Astrocyte (in vitro differentiated cells and primary cell): ENCODE measurements around the gene LRRN4CL. TPM values are rescaled to one million over a fixed set of nuclear protein-coding genes. Genes with fewer than 3 reads are reported as not detected.
A peak's percentile ranks its signal among the peaks of the same experiment; 100 is the strongest.
"Not testable (repeated sequence)": the region's sequence is repeated elsewhere in the genome, so short reads cannot be mapped to it uniquely, and the experiment has no call there.

Experiments used
- DNase-seq: peaks from one replicate; pipeline ENCODE4 v3.0.0-alpha.2; 2010; ENCODE audit warnings: low read depth
- FAIRE-seq: peaks from 2 replicates; lab custom pipeline; 2011; peaks lifted over from hg19 to GRCh38; lab: Jason Lieb, UNC
- H2AFZ ChIP-seq: 2 replicates; pipeline ENCODE4 v1.6.0; 2012; ENCODE audit warnings: low read depth, low read length, inconsistent platforms
- H3K27ac ChIP-seq: 2 replicates; pipeline ENCODE4 v1.5.1; 2011; ENCODE audit warnings: low read depth, low read length, inconsistent platforms
- H3K27me3 ChIP-seq: 2 replicates; pipeline ENCODE4 v1.6.0; 2011; ENCODE audit warnings: low read length, inconsistent platforms; ENCODE audit not compliant: insufficient read depth
- H3K36me3 ChIP-seq: 2 replicates; pipeline ENCODE4 v1.5.1; 2011; ENCODE audit warnings: low read length, inconsistent platforms; ENCODE audit not compliant: insufficient read depth
- H3K4me1 ChIP-seq: 2 replicates; pipeline ENCODE4 v1.5.1; 2011; ENCODE audit warnings: low read length, inconsistent platforms; ENCODE audit not compliant: insufficient read depth
- H3K4me2 ChIP-seq: 2 replicates; pipeline ENCODE4 v1.6.0; 2012; ENCODE audit warnings: low read length, inconsistent platforms
- H3K4me3 ChIP-seq: 2 replicates; pipeline ENCODE4 v1.5.1; 2011; ENCODE audit warnings: low read depth, mild to moderate bottlenecking, low read length, inconsistent platforms; ENCODE audit not compliant: insufficient read depth
- H3K79me2 ChIP-seq: 2 replicates; pipeline ENCODE4 v1.6.0; 2012; ENCODE audit warnings: mild to moderate bottlenecking, low read length, inconsistent platforms; ENCODE audit not compliant: insufficient read depth
- H3K9ac ChIP-seq: 2 replicates; pipeline ENCODE4 v1.6.0; 2012; ENCODE audit warnings: mild to moderate bottlenecking, low read length, inconsistent platforms
- H3K9me3 ChIP-seq: 2 replicates; pipeline ENCODE4 v1.5.1; 2012; ENCODE audit warnings: low read depth, mild to moderate bottlenecking, low read length, inconsistent platforms; ENCODE audit not compliant: insufficient read depth
- H4K20me1 ChIP-seq: 2 replicates; pipeline ENCODE4 v1.6.0; 2012; ENCODE audit warnings: low read length, inconsistent platforms; ENCODE audit not compliant: insufficient read depth
- H3K27ac Mint-ChIP-seq: one replicate; pipeline ENCODE4 v1.8.0; 2021; ENCODE audit warnings: mild to moderate bottlenecking, mixed read lengths; ENCODE audit not compliant: unreplicated experiment
- H3K27me3 Mint-ChIP-seq: one replicate; pipeline ENCODE4 v1.8.0; 2021; ENCODE audit warnings: low read depth, mixed read lengths; ENCODE audit not compliant: unreplicated experiment
- H3K36me3 Mint-ChIP-seq: one replicate; pipeline ENCODE4 v1.8.0; 2021; ENCODE audit warnings: low read depth, mixed read lengths; ENCODE audit not compliant: unreplicated experiment
- H3K4me1 Mint-ChIP-seq: one replicate; pipeline ENCODE4 v1.8.0; 2021; ENCODE audit warnings: low read depth, mixed read lengths; ENCODE audit not compliant: unreplicated experiment
- H3K4me3 Mint-ChIP-seq: one replicate; pipeline ENCODE4 v1.8.0; 2021; ENCODE audit warnings: mild to moderate bottlenecking, moderate library complexity, mixed read lengths; ENCODE audit not compliant: unreplicated experiment
- H3K9me3 Mint-ChIP-seq: one replicate; pipeline ENCODE4 v1.8.0; 2021; ENCODE audit warnings: mild to moderate bottlenecking, mixed read lengths; ENCODE audit not compliant: unreplicated experiment
- CTCF ChIP-seq: IDR thresholded peaks from 2 replicates; pipeline ENCODE4 v1.5.1; 2011; ENCODE audit warnings: low read depth, mild to moderate bottlenecking, inconsistent platforms, low read length, moderate library complexity; ENCODE audit not compliant: insufficient read depth
- EZH2 ChIP-seq: IDR thresholded peaks from 2 replicates; pipeline ENCODE4 v1.6.1; 2012; ENCODE audit warnings: mild to moderate bottlenecking, low read length, inconsistent platforms; ENCODE audit not compliant: insufficient read depth
- total RNA-seq: library from RNA; stranded (reverse); gene quantifications from 2 replicates; pipeline ENCODE4 v1.2.1, GENCODE V29; 2021

LRRN4CL gene
- total RNA-seq, 1 donor from 2014 or later, result 0.43 TPM

GRCh38 chr11:62677156-62677555 lies 12.2 kb downstream of the LRRN4CL start:
- Mint-ChIP-seq H3K36me3 (peaks cover 5% of the 10 kb centered on the region), H3K4me1 (peaks cover 15% of the 10 kb centered on the region), H3K9me3 (no peaks in the 10 kb centered on the region), H3K27me3 (no peaks in the 10 kb centered on the region), H3K4me3 (peak overlapping the region; percentile 88), H3K27ac (peak overlapping the region; percentile 22)
- Histone ChIP-seq H3K4me1 (peaks cover 18% of the 10 kb centered on the region), H3K79me2 (peaks cover 51% of the 10 kb centered on the region), H2AFZ (no peak overlapping the region), H3K36me3 (peaks cover 11% of the 10 kb centered on the region), H4K20me1 (peaks cover 4% of the 10 kb centered on the region), H3K4me2 (no peak overlapping the region), H3K27me3 (no peaks in the 10 kb centered on the region), H3K4me3 (no peak overlapping the region), H3K9ac (peak overlapping the region; percentile 97), H3K27ac (no peak overlapping the region), H3K9me3 (no peaks in the 10 kb centered on the region)
- FAIRE-seq, result no peak
- DNase-seq, result no peak
- TF ChIP-seq EZH2, result no peak
- TF ChIP-seq CTCF, result no peak

- no peak overlapping the region for H2AFZ ChIP-seq
- Mint-ChIP-seq H3K27me3 (no peaks in the 10 kb centered on the region), H3K36me3 (peaks cover 5% of the 10 kb centered on the region), H3K4me1 (peaks cover 15% of the 10 kb centered on the region), H3K27ac (no peak overlapping the region), H3K4me3 (no peak overlapping the region), H3K9me3 (no peaks in the 10 kb centered on the region)
- no peak overlapping the region for H3K4me3 ChIP-seq
- DNase-seq (no peak), FAIRE-seq (no peak)
- H3K79me2 ChIP-seq, result peaks cover 55% of the 10 kb centered on the region
- H3K4me1 ChIP-seq, result peaks cover 18% of the 10 kb centered on the region
- no peak overlapping the region for H3K27ac ChIP-seq
- TF ChIP-seq CTCF (no peak), EZH2 (no peak)
- no peak overlapping the region for H3K4me2 ChIP-seq
- H3K27me3 ChIP-seq, result no peaks in the 10 kb centered on the region
- H3K9ac ChIP-seq, result no peak overlapping the region
- peaks cover 11% of the 10 kb centered on the region for H3K36me3 ChIP-seq
- H4K20me1 ChIP-seq, result peaks cover 4% of the 10 kb centered on the region
- H3K9me3 ChIP-seq, result no peaks in the 10 kb centered on the region
These were observed 12.6 kb downstream of the LRRN4CL start for GRCh38 chr11:62676698-62677097.

- peaks cover 12% of the 10 kb centered on the region for H3K4me1 Mint-ChIP-seq
- not testable (repeated sequence) for H4K20me1 ChIP-seq, H3K27ac Mint-ChIP-seq, H3K4me3 Mint-ChIP-seq, H2AFZ ChIP-seq, FAIRE-seq, DNase-seq, H3K27me3 Mint-ChIP-seq, H3K27ac ChIP-seq, H3K36me3 Mint-ChIP-seq, H3K9ac ChIP-seq, H3K9me3 ChIP-seq, H3K4me2 ChIP-seq, H3K27me3 ChIP-seq, H3K9me3 Mint-ChIP-seq, H3K4me3 ChIP-seq
- H3K36me3 ChIP-seq, result peaks cover 11% of the 10 kb centered on the region
- peaks cover 22% of the 10 kb centered on the region for H3K4me1 ChIP-seq
- peaks cover 63% of the 10 kb centered on the region for H3K79me2 ChIP-seq
These were observed 13.9 kb downstream of the LRRN4CL start for GRCh38 chr11:62675415-62675814.
